ENCODE measurements around the gene ARL8A. TPM values are rescaled to one million over a fixed set of nuclear protein-coding genes. Genes with fewer than 3 reads are reported as not detected.
A peak's percentile ranks its signal among the peaks of the same experiment; 100 is the strongest.

The ARL8A gene
- total and polyA plus RNA-seq, 7 experiments from 2014 or later = 5.5 to 99.4 (median 47.1) TPM

GRCh38 chr1:202104073-202104472 lies 40.5 kb downstream of the ARL8A start:
- Histone ChIP-seq H3K9me3 (ENCODE audit: control insufficient read depth in 2 of 3, low read length in 3 of 3) (no peaks in the 10 kb centered on the region), H3K27ac (ENCODE audit: low read depth, low read length) (no peak overlapping the region), H3K4me3 (ENCODE audit: low read length) (no peak overlapping the region), H3K27me3 (ENCODE audit: control insufficient read depth in 2 of 2, insufficient read depth in 2 of 2, low read length in 2 of 2) (no peaks in the 10 kb centered on the region), H3K36me3 (ENCODE audit: control insufficient read depth in 2 of 3, insufficient read depth in 3 of 3, low read length in 3 of 3) (no peaks in the 10 kb centered on the region), H3K4me1 (ENCODE audit: control insufficient read depth in 2 of 2, insufficient read depth in 2 of 2, low read length in 2 of 2) (no peaks in the 10 kb centered on the region)
- Mint-ChIP-seq H3K4me3 (no peak overlapping the region), H3K9me3 (no peaks in the 10 kb centered on the region), H3K27ac (peak overlapping the region in 1 of 9 donors; percentile 65), H3K27me3 (peaks cover 0 to 7% (median 0%) of the 10 kb centered on the region in 5 donors), H3K4me1 (no peaks in the 10 kb centered on the region), H3K36me3 (no peaks in the 10 kb centered on the region)
- no peak for ATAC-seq
- intact Hi-C loops (cut with micrococcal nuclease) = no loop called here
- ChIA-PET POLR2A (no interaction called here), CTCF (no interaction called here)
- no peak for DNase-seq

GRCh38 chr1:202101184-202101583 lies 43.4 kb downstream of the ARL8A start:
- Histone ChIP-seq H3K4me3 (ENCODE audit: low read length) (no peak overlapping the region), H3K9me3 (ENCODE audit: control insufficient read depth in 2 of 3, low read length in 3 of 3) (no peaks in the 10 kb centered on the region), H3K4me1 (ENCODE audit: control insufficient read depth in 2 of 2, insufficient read depth in 2 of 2, low read length in 2 of 2) (no peaks in the 10 kb centered on the region), H3K27me3 (ENCODE audit: control insufficient read depth in 2 of 2, insufficient read depth in 2 of 2, low read length in 2 of 2) (no peaks in the 10 kb centered on the region), H3K27ac (ENCODE audit: low read depth, low read length) (no peak overlapping the region), H3K36me3 (ENCODE audit: control insufficient read depth in 2 of 3, insufficient read depth in 3 of 3, low read length in 3 of 3) (no peaks in the 10 kb centered on the region)
- H3K9me3 Mint-ChIP-seq = no peaks in the 10 kb centered on the region
- H3K27ac Mint-ChIP-seq = peak overlapping the region in 1 of 9 donors; percentile 4
- H3K4me3 Mint-ChIP-seq = peak overlapping the region in 1 of 10 donors; percentile 29
- no peak for DNase-seq
- no peaks in the 10 kb centered on the region for H3K36me3 Mint-ChIP-seq
- intact Hi-C loops (cut with micrococcal nuclease) = no loop called here
- POLR2A ChIA-PET = no interaction called here
- H3K27me3 Mint-ChIP-seq = peaks cover 0 to 7% (median 0%) of the 10 kb centered on the region in 5 donors
- CTCF ChIA-PET = no interaction called here
- no peaks in the 10 kb centered on the region for H3K4me1 Mint-ChIP-seq
- ATAC-seq = no peak

- ChIA-PET POLR2A (no interaction called here), CTCF (no interaction called here)
- Mint-ChIP-seq H3K4me1 (no peaks in the 10 kb centered on the region), H3K4me3 (no peak overlapping the region), H3K36me3 (no peaks in the 10 kb centered on the region), H3K9me3 (no peaks in the 10 kb centered on the region), H3K27ac (no peak overlapping the region), H3K27me3 (peaks cover 0 to 12% (median 9%) of the 10 kb centered on the region in 5 donors)
- DNase-seq (no peak), ATAC-seq (no peak)
- Histone ChIP-seq H3K27me3 (ENCODE audit: control insufficient read depth in 2 of 2, insufficient read depth in 2 of 2, low read length in 2 of 2) (no peaks in the 10 kb centered on the region), H3K27ac (ENCODE audit: low read depth, low read length) (no peak overlapping the region), H3K4me3 (ENCODE audit: low read length) (no peak overlapping the region), H3K4me1 (ENCODE audit: control insufficient read depth in 2 of 2, insufficient read depth in 2 of 2, low read length in 2 of 2) (no peaks in the 10 kb centered on the region), H3K36me3 (ENCODE audit: control insufficient read depth in 2 of 3, insufficient read depth in 3 of 3, low read length in 3 of 3) (no peaks in the 10 kb centered on the region), H3K9me3 (ENCODE audit: control insufficient read depth in 2 of 3, low read length in 3 of 3) (no peaks in the 10 kb centered on the region)
- intact Hi-C loops (cut with micrococcal nuclease) = no loop called here
These were observed 50.7 kb downstream of the ARL8A start for GRCh38 chr1:202093858-202094257.

- no peaks in the 10 kb centered on the region for H3K36me3 Mint-ChIP-seq
- ChIA-PET POLR2A (no interaction called here), CTCF (no interaction called here)
- Histone ChIP-seq H3K27me3 (ENCODE audit: control insufficient read depth in 2 of 2, insufficient read depth in 2 of 2, low read length in 2 of 2) (no peaks in the 10 kb centered on the region), H3K36me3 (ENCODE audit: control insufficient read depth in 2 of 3, insufficient read depth in 3 of 3, low read length in 3 of 3) (no peaks in the 10 kb centered on the region), H3K4me1 (ENCODE audit: control insufficient read depth in 2 of 2, insufficient read depth in 2 of 2, low read length in 2 of 2) (no peaks in the 10 kb centered on the region), H3K27ac (ENCODE audit: low read depth, low read length) (no peak overlapping the region), H3K4me3 (ENCODE audit: low read length) (no peak overlapping the region), H3K9me3 (ENCODE audit: control insufficient read depth in 2 of 3, low read length in 3 of 3) (no peaks in the 10 kb centered on the region)
- H3K4me3 Mint-ChIP-seq = no peak overlapping the region
- DNase-seq (no peak), ATAC-seq (no peak)
- H3K9me3 Mint-ChIP-seq = no peaks in the 10 kb centered on the region
- H3K4me1 Mint-ChIP-seq = no peaks in the 10 kb centered on the region
- no peak overlapping the region for H3K27ac Mint-ChIP-seq
- peaks cover 0 to 20% (median 10%) of the 10 kb centered on the region in 5 donors for H3K27me3 Mint-ChIP-seq
- intact Hi-C loops (cut with micrococcal nuclease) = no loop called here
These were observed 53.5 kb downstream of the ARL8A start for GRCh38 chr1:202090994-202091393.

GRCh38 chr1:202088206-202088605 lies 56.3 kb downstream of the ARL8A start:
- Histone ChIP-seq H3K4me3 (ENCODE audit: low read length) (no peak overlapping the region), H3K36me3 (ENCODE audit: control insufficient read depth in 2 of 3, insufficient read depth in 3 of 3, low read length in 3 of 3) (no peaks in the 10 kb centered on the region), H3K27ac (ENCODE audit: low read depth, low read length) (no peak overlapping the region), H3K27me3 (ENCODE audit: control insufficient read depth in 2 of 2, insufficient read depth in 2 of 2, low read length in 2 of 2) (no peaks in the 10 kb centered on the region), H3K9me3 (ENCODE audit: control insufficient read depth in 2 of 3, low read length in 3 of 3) (no peaks in the 10 kb centered on the region), H3K4me1 (ENCODE audit: control insufficient read depth in 2 of 2, insufficient read depth in 2 of 2, low read length in 2 of 2) (no peaks in the 10 kb centered on the region)
- CTCF ChIA-PET = no interaction called here
- no peak overlapping the region for H3K27ac Mint-ChIP-seq
- DNase-seq (no peak), ATAC-seq (no peak)
- H3K9me3 Mint-ChIP-seq = no peaks in the 10 kb centered on the region
- intact Hi-C loops (cut with micrococcal nuclease) = no loop called here
- no peaks in the 10 kb centered on the region for H3K4me1 Mint-ChIP-seq
- POLR2A ChIA-PET = no interaction called here
- no peaks in the 10 kb centered on the region for H3K36me3 Mint-ChIP-seq
- no peak overlapping the region for H3K4me3 Mint-ChIP-seq
- H3K27me3 Mint-ChIP-seq = peaks cover 0 to 11% (median under 1%) of the 10 kb centered on the region in 5 donors

- intact Hi-C loops (cut with micrococcal nuclease) = no loop called here
- Histone ChIP-seq H3K4me1 (ENCODE audit: control insufficient read depth in 2 of 2, insufficient read depth in 2 of 2, low read length in 2 of 2) (no peaks in the 10 kb centered on the region), H3K9me3 (ENCODE audit: control insufficient read depth in 2 of 3, low read length in 3 of 3) (no peaks in the 10 kb centered on the region), H3K27ac (ENCODE audit: low read depth, low read length) (no peak overlapping the region), H3K36me3 (ENCODE audit: control insufficient read depth in 2 of 3, insufficient read depth in 3 of 3, low read length in 3 of 3) (no peaks in the 10 kb centered on the region), H3K4me3 (ENCODE audit: low read length) (no peak overlapping the region), H3K27me3 (ENCODE audit: control insufficient read depth in 2 of 2, insufficient read depth in 2 of 2, low read length in 2 of 2) (no peaks in the 10 kb centered on the region)
- Mint-ChIP-seq H3K27me3 (peaks cover 0 to 10% (median 0%) of the 10 kb centered on the region in 5 donors), H3K4me3 (no peak overlapping the region), H3K36me3 (no peaks in the 10 kb centered on the region), H3K9me3 (no peaks in the 10 kb centered on the region), H3K4me1 (no peaks in the 10 kb centered on the region), H3K27ac (no peak overlapping the region)
- ChIA-PET CTCF (interaction anchor here (0.6 kb wide), 1 partner anchor 342 kb away, joined by 3 read pairs; no protein-coding TSS in a partner anchor), POLR2A (no interaction called here)
- DNase-seq (no peak), ATAC-seq (no peak)
These were observed 57.8 kb downstream of the ARL8A start for GRCh38 chr1:202086579-202087350.

- H3K4me3 ChIP-seq (ENCODE audit: low read length) = no peak overlapping the region
- intact Hi-C loops (cut with micrococcal nuclease) = no loop called here
- no peak overlapping the region for H3K4me3 Mint-ChIP-seq
- H3K27me3 Mint-ChIP-seq = peaks cover 0 to 8% (median 0%) of the 10 kb centered on the region in 5 donors
- POLR2A ChIA-PET = no interaction called here
- DNase-seq (no peak), ATAC-seq (no peak)
- H3K4me1 Mint-ChIP-seq = no peaks in the 10 kb centered on the region
- no peaks in the 10 kb centered on the region for H3K4me1 ChIP-seq (ENCODE audit: control insufficient read depth in 2 of 2, insufficient read depth in 2 of 2, low read length in 2 of 2)
- H3K27ac ChIP-seq (ENCODE audit: low read depth, low read length) = no peak overlapping the region
- no peaks in the 10 kb centered on the region for H3K9me3 Mint-ChIP-seq
- CTCF ChIA-PET = no interaction called here
- H3K27ac Mint-ChIP-seq = no peak overlapping the region
- H3K9me3 ChIP-seq (ENCODE audit: control insufficient read depth in 2 of 3, low read length in 3 of 3) = no peaks in the 10 kb centered on the region
- no peaks in the 10 kb centered on the region for H3K36me3 ChIP-seq (ENCODE audit: control insufficient read depth in 2 of 3, insufficient read depth in 3 of 3, low read length in 3 of 3)
- no peaks in the 10 kb centered on the region for H3K27me3 ChIP-seq (ENCODE audit: control insufficient read depth in 2 of 2, insufficient read depth in 2 of 2, low read length in 2 of 2)
- no peaks in the 10 kb centered on the region for H3K36me3 Mint-ChIP-seq
These were observed 58.7 kb downstream of the ARL8A start for GRCh38 chr1:202085682-202086373.
